ENCODE measurements around the gene POP5.

Gene POP5

DNA sequence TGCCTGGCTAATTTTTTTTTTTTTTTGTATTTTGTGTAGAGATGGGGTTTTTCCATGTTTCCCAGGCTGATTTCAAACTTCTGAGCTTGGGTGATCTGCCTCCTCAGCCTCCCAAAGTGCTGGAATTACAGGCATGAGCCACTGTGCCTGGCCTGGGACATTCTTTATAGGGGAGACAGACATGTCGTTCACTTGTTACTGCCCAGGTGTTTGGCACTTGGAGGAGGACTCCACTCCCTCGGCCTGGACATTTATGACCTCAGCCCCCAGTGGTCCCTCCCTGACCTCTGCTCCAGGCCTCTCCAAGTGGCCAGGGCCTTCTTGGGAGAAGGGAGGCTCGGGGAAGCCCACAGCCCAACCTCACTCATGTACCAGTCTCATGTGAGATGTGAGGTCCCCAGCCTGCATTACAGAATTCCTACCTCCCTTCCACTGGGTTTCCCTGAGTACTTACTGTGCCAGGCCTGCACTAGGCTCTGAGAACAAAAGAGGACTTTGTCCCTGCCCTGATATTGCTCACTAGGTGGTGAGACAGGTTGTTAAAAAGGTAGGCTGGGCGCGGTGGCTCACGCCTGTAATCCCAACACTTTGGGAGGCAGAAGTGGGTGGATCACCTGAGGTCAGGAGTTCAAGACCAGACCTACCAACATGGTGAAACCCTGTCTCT lies 9.7 kb upstream of the POP5 start:
- DNase-seq (ENCODE audit: low read depth in 2 of 2) = no peak

DNA sequence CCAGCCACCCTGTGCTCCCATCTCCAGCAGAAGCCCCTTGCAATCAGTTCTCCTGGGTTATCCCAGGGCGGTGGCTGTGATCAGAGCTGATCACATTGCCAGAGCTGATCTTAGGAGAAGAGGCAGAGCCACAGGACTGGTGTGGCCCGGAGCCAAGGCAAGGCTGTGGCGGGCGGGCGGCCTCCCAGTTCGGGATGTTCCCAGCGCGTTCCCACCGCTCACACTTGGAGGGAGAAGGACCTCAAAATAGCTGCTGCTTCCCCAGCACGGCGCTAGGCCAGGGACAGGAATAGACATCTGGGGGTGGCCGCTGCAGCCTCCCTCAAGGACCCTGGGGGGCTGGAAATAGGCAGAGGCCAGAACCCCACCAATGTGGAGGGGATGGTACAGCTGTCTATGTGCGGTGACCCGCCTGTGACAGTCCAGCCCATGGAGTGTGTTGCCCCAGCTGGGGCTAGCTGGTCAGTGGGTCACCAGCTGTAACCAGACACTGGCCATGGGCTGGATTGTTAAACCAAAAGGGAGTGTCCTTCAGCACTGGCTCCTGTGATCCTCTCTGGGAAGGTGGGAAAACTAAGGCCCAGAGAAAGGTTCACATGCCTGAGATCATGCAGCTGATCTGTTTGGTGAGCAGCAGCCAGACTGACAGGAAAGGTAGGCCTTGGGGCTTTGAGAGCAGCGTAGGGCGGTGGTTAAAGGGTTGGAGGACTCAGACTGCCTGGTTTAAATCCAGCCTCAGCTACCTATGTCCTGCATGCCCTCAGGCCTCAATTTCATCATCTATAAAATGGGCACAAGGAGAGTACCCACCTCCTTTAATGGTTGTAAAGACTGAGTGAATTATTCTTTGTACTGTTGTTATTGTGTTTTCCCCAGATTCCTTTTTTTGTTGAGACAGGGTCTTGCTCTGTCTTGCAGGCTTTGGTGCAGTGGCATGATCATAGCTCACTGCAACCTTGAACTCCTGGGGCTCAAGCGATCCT lies 8.0 kb upstream of the POP5 start:
- DNase-seq (ENCODE audit: low read depth in 2 of 2) = no peak

DNA sequence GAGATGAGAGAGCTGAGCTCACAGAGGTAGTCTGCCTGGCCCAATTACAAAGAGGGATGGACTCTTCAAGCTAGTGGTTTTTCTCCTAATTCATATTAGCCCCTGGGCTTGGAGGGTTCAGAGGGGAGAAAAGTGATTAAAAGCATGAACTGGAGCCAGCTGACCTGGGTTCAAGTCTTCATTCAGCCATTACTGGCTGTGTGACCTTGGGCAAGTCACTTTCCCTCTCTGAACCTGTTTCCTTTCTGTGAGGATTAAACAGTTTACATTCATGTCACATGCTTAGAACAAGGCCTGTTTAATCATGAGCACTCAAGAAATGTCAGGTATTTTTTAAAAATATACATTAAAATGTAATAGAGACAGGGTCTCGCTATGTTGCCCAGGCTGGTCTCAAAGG lies 7.2 kb upstream of the POP5 start:
- no peak for DNase-seq (ENCODE audit: low read depth in 2 of 2)

DNA sequence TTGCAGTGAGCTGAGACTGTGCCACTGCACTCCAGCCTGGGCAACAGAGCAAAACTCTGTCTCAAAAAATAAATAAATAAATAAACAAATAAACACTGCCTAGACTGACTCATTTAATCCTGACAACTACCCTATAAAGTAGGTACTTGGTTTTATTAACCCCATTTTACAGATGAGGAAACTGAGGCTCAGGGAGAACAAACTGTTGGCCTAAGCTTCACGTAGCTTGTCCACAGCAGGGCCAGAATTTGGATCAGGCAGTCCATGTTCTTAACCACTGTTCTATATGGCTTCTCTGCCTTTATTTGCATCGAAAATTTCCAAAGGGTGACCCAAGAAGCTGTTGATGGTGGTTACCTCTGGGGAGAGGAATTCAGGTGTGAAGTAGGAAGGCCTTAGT lies 5.7 kb upstream of the POP5 start:
- DNase-seq (ENCODE audit: low read depth in 2 of 2) = no peak

DNA sequence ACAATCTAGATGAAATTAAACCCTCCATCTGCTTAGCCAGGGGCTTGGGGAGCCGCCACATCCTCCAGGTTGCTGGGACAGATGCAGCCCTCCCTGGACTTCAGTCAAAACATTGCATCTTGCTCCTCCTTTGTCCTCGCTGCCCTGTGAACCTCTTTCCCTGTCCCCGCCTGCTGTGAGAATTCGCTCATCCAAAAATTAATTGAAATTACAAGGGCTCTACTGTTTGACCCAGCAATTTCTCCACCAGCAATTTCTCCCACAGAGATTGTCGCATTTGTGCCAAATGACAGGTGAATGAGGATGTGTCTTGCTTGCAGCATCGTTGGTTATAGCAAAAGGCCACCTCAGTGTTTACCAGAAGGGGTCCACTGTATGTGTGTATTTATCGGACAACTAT lies 5.0 kb upstream of the POP5 start:
- DNase-seq (ENCODE audit: low read depth in 2 of 2) = no peak

DNA sequence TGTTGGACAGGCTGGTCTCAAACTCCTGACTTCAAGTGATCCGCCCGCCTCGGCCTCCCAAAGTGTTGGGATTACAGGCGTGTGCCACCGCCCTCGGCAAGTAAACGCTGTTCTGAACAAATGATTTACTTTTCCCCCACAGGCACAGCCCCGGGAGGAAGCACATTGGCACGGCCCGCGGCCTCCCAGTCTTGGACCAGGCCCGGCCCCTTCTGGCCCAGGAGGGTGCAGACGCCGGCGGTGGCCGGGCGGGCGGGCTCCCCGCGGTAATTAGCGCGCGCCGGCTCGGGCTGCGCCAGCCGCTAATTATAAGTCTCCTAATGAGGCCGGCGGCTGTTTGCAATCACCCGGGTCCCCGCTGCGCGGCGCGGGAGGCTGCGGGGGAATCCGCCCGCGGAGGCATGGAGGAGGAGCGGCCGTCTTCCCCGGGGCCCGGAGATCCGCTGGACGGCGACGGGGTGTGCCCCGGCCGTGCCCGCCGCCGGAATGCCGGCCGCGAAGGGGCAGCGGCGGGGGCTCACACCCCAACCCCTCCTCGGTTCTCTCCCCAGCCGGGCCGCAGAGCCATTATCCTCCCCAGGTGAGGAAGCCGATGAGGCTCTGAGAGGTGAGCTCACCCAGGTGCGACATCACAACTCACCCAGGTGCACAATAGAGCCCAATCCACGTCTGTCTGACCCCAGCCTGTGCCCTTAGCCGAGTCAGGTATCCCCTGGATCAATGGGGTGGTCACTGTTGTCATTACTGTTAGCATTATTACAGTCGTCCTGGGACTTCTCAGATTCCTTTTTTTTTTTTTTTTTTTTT lies 3.3 kb upstream of the POP5 start:
- DNase-seq (ENCODE audit: low read depth in 2 of 2) = peak in 1 of 2 donors; percentile 25

DNA sequence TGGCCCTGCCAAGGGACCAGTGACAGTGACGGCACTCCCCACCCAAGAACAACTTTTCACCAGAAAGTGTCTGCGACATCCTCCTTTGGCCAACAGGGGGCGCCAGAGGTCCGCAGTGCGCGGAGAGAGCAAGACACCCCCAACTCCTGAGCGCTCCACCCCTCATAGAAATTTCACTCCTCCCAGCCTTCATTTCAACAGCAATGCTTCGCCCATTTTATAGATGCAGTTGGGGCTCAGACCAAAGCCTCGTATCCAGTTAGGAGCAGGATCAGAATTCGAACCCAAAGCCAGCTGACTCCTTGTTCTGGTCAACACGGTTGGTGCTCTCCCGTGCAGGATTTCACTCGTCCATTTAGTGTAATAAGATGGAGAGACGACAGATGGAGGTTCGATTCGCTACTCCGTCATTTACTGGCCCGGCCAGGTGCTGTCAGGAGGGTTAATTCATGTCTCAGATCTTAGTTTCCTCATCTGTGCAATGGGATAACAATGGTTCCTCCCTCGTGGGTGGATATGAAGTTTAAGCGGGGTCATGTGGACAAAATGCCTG lies 2.4 kb upstream of the POP5 start:
- peak; percentile 68 to 78 for DNase-seq (ENCODE audit: low read depth in 2 of 2)

DNA sequence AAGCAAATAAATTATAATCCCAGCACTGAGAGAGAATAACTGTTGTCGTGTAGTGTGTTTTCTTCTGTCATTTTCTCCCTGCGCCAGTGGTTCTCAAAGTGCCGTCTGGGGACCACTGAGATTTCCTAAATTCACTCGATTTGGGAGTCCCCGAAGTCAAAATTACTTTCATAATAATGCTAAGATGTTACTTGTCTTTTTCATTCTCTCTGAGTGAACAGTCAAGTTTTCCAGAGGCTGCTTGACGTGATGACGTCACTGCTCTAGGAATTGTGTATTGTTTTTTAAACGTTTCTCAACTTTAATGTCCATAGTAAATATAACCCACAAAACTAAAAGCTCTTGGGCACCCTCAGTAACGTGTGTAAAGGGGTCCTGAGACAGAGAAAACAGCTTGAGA lies 796 bp upstream of the POP5 start:
- DNase-seq (ENCODE audit: low read depth in 2 of 2) = no peak

DNA sequence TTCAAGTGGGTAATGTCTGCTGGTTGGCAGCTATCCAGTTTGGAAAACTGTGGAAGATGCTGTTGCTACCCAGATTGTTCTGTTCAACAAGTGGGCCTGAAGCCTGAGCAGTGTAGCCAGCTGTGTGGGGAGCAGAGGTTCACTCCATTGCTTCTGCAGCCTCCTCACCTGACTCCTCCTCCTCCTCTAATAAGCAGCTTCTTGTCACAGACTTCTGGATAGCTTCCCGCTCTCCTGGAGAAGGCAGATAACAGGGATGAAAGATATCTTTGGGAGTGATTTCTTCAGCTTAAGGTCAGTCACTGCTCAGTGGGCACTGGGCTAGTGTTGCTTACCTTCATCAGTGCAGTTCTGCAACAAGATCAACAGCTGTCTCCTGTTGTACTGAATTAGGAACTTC lies 2.0 kb downstream of the POP5 start:
- no peak for DNase-seq (ENCODE audit: low read depth in 2 of 2)

DNA sequence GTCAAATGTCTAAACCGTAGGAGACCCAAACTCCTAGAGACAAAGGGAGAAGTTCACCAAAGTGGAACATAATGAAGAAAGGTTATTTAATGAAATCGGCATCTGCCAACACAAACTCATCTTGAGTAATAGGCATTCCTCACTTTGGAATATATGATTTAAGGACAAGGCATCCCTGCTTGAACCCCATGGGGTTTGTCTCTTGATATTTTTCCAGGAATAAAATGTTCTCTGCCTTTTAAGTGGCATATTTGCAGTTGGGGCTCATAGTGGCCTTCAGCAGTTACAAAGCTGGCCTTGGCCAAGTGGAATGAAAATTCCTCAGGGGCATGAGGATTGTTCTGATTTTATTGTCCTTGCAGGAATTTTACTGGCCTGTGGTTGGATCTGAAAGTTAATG lies 7.1 kb downstream of the POP5 start:
- DNase-seq (ENCODE audit: low read depth in 2 of 2) = no peak

DNA sequence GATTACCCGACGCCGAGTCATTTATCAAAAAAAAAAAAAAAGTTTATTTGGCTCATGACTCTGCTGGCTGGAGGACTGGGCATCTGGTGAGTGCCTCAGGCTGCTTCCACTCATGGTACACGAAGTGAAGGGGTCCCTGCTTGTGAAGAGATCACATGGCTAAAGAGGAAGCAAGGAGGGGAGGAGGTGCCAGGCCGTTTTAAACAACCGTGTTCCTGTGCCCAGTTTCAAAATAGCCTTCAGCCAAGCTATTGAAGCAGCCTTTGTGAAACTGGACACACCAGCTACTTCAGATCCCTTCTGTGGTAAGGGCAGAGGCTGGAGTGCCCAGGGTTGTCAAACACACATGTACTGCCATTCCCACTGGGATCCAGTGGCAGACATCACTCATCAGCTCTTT lies 7.6 kb downstream of the POP5 start:
- DNase-seq (ENCODE audit: low read depth in 2 of 2) = no peak

DNA sequence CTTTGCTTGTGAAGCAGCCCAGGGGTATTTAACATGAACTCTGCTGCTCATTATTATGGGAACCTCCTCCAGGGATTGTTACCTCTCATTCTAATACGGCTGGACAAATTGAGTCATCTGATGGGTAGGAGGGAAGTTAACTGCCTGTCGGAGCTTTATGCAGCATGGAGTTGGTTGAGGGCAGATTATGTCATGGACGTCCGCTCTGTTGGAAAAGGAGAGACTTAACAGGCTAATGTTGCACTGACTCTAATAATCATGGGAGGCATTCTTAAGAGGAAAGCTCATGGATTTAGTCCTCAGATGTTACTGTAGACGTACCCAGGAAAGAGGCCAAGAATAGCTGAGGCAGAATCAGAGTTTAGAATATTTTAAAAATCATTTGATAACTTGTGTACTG lies 9.9 kb downstream of the POP5 start:
- DNase-seq (ENCODE audit: low read depth in 2 of 2) = no peak

DNA sequence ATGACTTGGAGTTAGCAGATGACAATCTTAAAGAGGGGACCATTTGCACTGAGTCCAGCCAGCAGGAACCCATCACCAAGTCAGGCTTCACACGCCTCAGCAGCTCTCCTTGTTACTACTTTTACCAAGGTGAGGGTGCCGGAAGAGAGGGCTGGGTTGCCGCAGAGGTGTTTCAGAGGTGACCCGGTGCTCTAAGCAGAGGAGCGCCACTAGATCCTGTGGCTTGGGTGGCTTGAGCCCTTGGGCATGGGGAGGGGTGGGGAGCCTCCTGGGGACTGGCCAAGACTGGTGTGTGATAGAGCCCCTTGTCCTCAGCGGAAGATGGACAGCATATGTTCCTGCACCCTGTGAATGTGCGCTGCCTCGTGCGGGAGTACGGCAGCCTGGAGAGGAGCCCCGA lies 17.7 kb downstream of the POP5 start:
- no peak for DNase-seq (ENCODE audit: low read depth in 2 of 2)

DNA sequence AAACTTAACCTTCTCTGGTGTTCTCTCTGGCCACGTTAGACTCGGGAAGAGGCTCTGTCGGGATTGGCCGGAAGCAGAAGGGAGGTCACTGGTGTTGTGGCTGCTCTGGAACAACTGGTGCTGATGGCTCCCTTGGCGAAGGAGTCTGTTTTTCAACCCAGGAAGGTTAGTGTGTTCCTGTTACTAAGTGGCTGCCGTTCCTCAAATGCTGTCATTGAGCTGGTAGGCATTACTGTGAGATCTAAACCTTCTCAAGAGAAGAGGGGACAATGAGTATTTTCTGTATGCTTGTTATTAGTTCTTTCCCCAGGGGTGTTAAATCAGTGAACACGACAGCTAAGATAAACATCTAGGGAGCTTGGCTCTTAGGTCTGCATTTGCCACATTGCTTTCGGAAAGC lies 18.3 kb downstream of the POP5 start:
- no peak for DNase-seq (ENCODE audit: low read depth in 2 of 2)

DNA sequence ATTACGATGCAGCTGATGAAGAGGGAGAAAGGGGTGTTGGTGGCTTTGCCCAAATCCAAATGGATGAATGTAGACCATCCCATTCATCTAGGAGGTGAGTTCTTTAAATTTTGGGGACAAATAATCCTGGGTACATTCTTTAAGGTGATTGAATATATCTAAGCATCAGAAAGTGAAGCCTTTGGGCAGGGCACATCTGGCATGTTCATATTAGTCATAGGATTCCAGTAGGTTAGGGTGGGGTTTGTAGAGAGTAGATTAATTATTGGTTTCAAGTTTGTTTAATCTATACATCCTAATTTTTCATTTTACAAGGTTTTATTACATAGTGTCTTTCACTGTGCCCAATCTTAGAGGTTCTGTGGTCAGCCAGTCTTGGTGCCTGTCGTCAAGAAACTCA lies 23.6 kb downstream of the POP5 start:
- DNase-seq (ENCODE audit: low read depth in 2 of 2) = no peak

DNA sequence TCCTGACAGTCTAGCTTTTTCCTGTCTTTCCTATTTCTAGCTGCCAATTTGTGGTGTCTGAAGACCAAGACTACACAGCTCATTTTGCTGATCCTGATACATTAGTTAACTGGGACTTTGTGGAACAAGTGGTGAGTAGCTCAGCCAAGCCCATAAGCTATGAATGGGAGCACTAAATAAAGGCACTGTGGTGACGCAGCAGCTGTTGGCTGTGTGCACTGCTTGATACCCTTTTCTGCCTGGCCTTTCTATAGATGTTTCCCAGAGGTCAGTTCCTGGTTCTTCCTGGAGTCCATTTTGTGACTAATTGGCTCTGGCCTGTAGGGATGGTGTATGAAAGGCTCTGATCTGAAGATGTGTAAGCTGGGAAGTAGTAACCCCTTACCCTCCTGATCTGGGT lies 26.5 kb downstream of the POP5 start:
- no peak for DNase-seq (ENCODE audit: low read depth in 2 of 2)

DNA sequence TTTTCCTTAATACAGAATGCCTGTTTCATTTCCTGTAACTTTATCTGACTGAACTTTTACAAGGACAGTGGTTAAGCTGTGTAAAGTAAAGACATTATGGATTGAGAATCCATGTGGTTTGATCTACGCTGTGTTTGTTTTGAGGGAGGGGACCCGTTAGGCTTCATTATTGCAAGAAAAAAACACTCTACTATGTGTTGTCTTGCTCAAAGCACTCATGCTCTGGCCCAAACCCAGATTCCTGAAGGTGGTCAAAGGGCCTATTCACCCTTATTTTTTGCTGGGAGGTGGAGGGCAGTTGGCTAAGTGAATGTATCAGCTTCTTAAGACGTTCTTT lies 35.2 kb downstream of the POP5 start:
- no peak for DNase-seq (ENCODE audit: low read depth in 2 of 2)

DNA sequence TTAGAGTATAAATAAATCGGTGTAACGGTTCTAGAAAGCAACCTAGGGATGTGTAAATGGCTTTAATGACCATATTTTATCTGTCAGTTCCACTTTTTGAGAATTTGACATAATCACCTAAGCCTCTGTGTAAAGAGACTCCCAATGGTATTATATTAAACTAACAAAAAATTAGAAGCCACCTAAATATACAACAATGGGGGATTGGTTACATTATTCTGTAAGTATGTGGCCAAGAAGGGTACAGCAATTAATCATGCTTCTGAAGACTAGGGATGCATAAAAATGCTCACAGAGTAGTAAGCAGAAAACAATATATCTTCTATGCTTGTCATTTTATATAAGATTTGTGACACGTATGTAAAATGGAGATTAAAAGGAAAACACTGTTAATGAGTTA lies 36.5 kb downstream of the POP5 start:
- DNase-seq (ENCODE audit: low read depth in 2 of 2) = no peak

DNA sequence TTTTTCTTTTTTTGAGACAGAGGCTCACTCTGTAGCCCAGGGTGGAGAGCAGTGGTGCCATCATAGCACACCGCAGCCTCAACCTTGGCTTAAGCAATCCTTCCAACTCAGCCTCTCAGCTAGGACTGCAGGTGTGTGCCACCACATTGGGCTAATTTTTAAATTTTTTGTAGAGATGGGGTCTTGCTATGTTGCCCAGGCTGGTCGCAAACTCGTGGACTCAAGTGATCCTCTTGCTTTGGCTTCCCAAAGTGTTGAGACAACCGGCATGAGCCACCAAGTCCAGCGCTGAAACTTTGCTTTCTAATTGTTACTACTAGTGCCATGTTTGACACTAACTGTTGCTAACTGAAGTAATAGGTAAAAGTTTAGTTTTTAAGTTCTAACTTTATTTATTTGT lies 39.0 kb downstream of the POP5 start:
- no peak for DNase-seq (ENCODE audit: low read depth in 2 of 2)

DNA sequence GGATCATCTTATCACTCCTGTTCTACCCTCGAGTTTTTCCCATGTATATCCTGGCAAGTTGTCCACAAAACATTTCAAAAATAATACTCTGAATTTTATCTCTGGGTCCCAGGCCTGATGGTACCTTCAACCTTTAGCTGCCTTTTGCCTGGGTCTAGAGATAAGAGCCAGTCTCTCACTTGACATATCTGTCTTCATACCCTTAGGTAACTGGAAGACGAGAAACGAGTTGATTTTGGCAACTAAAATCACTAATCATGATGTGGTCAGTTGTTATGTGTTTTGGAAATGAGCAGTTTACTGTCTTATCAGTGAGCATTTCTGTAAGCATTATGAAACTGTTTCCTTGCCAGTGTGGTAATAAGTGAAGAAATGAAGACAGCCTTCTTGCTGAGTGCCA lies 40.8 kb downstream of the POP5 start:
- DNase-seq (ENCODE audit: low read depth in 2 of 2) = no peak

DNA sequence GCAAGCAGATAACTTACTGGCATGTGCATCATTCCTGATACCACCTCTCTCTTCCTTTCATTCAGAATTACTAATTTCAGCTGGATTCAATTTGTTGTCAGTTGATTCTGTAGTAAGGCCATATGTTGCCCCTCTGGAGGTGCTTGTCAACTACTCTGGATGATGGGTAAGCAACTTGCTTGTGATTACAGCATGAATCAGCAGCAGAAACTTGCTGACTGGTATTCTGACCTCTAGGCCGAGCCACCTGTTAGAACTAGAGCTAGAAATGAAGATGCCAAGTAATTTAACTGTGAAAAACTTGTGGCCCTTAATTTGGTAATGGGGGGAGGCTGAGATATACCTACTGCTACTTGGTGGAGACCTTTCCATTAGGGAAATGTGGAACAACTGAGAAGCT lies 41.9 kb downstream of the POP5 start:
- DNase-seq (ENCODE audit: low read depth in 2 of 2) = no peak
